Lower leg skin (tissue), 3 donors: ENCODE measurements around the gene EDEM3.

ENCODE experiments used
- CTCF ChIP-seq, 3 donors: fragments of 450-650 bp; IDR thresholded peaks; one replicate each; pipeline ENCODE4 v1.5.1; 2016; ENCODE audit warnings: antibody characterized with exemption in 3 of 3, mild to moderate bottlenecking in 3 of 3, moderate library complexity in 2 of 3
- POLR2A ChIP-seq, 2 donors: fragments of 450-650 bp; IDR thresholded peaks; one replicate each; pipeline ENCODE4 v1.6.1; 2016 to 2017; ENCODE audit warnings: antibody characterized with exemption in 2 of 2, mild to moderate bottlenecking in 1 of 2, moderate library complexity in 1 of 2

GRCh38 chr1:184767591-184767990 is 12.9 kb upstream of the EDEM3 start:
- TF ChIP-seq CTCF (IDR thresholded peaks at IDR 0.05) (no peak), POLR2A (IDR thresholded peaks at IDR 0.05) (no peak)
